Breast epithelium (tissue), 3 donors: ENCODE data around the gene IL20.

Experiments used
- CTCF ChIP-seq, 3 donors: fragments of 450-650 bp; IDR thresholded peaks; one replicate each; pipeline ENCODE4 v1.5.1; 2016 to 2017; ENCODE audit warnings: antibody characterized with exemption in 3 of 3, mild to moderate bottlenecking in 3 of 3, moderate library complexity in 3 of 3
- POLR2A ChIP-seq: fragments of 450-650 bp; IDR thresholded peaks from one replicate; pipeline ENCODE4 v1.6.1; 2016; ENCODE audit warnings: antibody characterized with exemption, mild to moderate bottlenecking, moderate library complexity
- POLR2AphosphoS5 ChIP-seq, 3 donors: sonication (generic); formaldehyde crosslinking; IDR thresholded peaks; one replicate each; pipeline ENCODE4 v1.6.1; 2017; ENCODE audit warnings: antibody characterized with exemption in 3 of 3

- no peak for TF ChIP-seq POLR2AphosphoS5 (IDR thresholded peaks at IDR 0.05)
- TF ChIP-seq POLR2A: no peak
- no peak for TF ChIP-seq CTCF (IDR thresholded peaks at IDR 0.05)
Observed at GRCh38 chr1:206828061-206828460, 37.4 kb upstream of the IL20 start.
